HepG2 (cell line): ENCODE measurements around the gene OPRL1. TPM values are rescaled to one million over a fixed set of nuclear protein-coding genes. Genes with fewer than 3 reads are reported as not detected.

Experiments
- ATF7 ChIP-seq, 2 experiments: fragments of 450-650 bp in 1 of 2; sonication (generic) in 1 of 2; formaldehyde crosslinking in 1 of 2; IDR thresholded peaks; 2 replicates each; pipeline versions ENCODE4 v1.4.0 to v1.6.1; 2016 to 2020; ENCODE audit warnings: antibody characterized with exemption in 1 of 2, mild to moderate bottlenecking in 1 of 2, missing genetic modification reagents in 1 of 2
- CEBPZ ChIP-seq: IDR thresholded peaks from 2 replicates; pipeline ENCODE4 v1.6.1; 2012; ENCODE audit warnings: low read length, improper control_type of control experiment
- FOXA3 ChIP-seq: IDR thresholded peaks from 2 replicates; pipeline ENCODE4 v1.6.1; 2016; ENCODE audit warnings: missing genetic modification reagents, missing compliant biosample characterization
- FOXP1 ChIP-seq, 2 experiments: fragments of 450-650 bp in 1 of 2; IDR thresholded peaks; 2 replicates each; pipeline ENCODE4 v1.6.1; 2017 to 2018; ENCODE audit warnings: antibody characterized with exemption in 1 of 2
- HBP1 ChIP-seq: IDR thresholded peaks from 2 replicates; pipeline ENCODE4 v1.6.1; 2016; ENCODE audit warnings: low read depth, control low read depth
- HOXA9 ChIP-seq: sonication (generic); formaldehyde crosslinking; IDR thresholded peaks from 2 replicates; pipeline ENCODE4 v1.8.1; 2022; ENCODE audit warnings: missing genetic modification reagents, mild to moderate bottlenecking, moderate library complexity, borderline replicate concordance
- KMT2B ChIP-seq: IDR thresholded peaks from 2 replicates; pipeline ENCODE4 v1.6.1; 2016; ENCODE audit warnings: missing genetic modification reagents, missing compliant biosample characterization
- NR2F1 ChIP-seq, 2 experiments: fragments of 450-650 bp in 1 of 2; formaldehyde crosslinking in 1 of 2; IDR thresholded peaks; 2 replicates each; pipeline versions ENCODE4 v1.5.0 to v1.6.1; 2016 to 2020; ENCODE audit warnings: mild to moderate bottlenecking in 1 of 2, missing compliant biosample characterization in 1 of 2, missing genetic modification reagents in 1 of 2, moderate library complexity in 1 of 2
- PITX1 ChIP-seq: sonication (generic); formaldehyde crosslinking; IDR thresholded peaks from 2 replicates; pipeline ENCODE4 v1.5.1; 2020; ENCODE audit warnings: mild to moderate bottlenecking, missing genetic modification reagents
- REL ChIP-seq: sonication (generic); formaldehyde crosslinking; conservative IDR thresholded peaks from 2 replicates; pipeline ENCODE4 v1.8.0; 2022; ENCODE audit warnings: mild to moderate bottlenecking, missing genetic modification reagents, moderate library complexity
- SRSF4 ChIP-seq: fragments of 200-400 bp; formaldehyde crosslinking; IDR thresholded peaks from one replicate; pipeline ENCODE4 v1.6.1; 2018; ENCODE audit warnings: mild to moderate bottlenecking, low read depth, low read length, moderate library complexity; ENCODE audit not compliant: poor library complexity, severe bottlenecking
- TAF1 ChIP-seq: sonication (generic); formaldehyde crosslinking; IDR thresholded peaks from 2 replicates; pipeline ENCODE4 v1.4.0; 2020; ENCODE audit warnings: missing genetic modification reagents
- ZC3H13 ChIP-seq: sonication (generic); formaldehyde crosslinking; IDR thresholded peaks from 2 replicates; pipeline ENCODE4 v1.8.1; 2023; ENCODE audit warnings: mild to moderate bottlenecking, missing genetic modification reagents, moderate library complexity
- ZHX1 ChIP-seq: sonication (generic); formaldehyde crosslinking; IDR thresholded peaks from 2 replicates; pipeline ENCODE4 v1.8.1; 2022; ENCODE audit warnings: low read depth, mild to moderate bottlenecking, missing genetic modification reagents
- polyA plus RNA-seq, 8 experiments: library from polyadenylated mRNA; depleted of rRNA in 3 of 8; stranded (reverse) in 7 of 8; unstranded in 1 of 8; fragments of >200 nt; fragmentation: Illumina TruSeq in 4 of 8; extraction: Trizol in 4 of 8; gene quantifications; 2 replicates each; pipeline versions ENCODE4 v1.2.1 to v1.2.3, GENCODE V29; 2011 to 2016; ENCODE audit warnings: low read depth in 4 of 8, missing spikeins in 1 of 8, mixed read lengths in 1 of 8; ENCODE audit not compliant: insufficient read depth in 1 of 8
- total RNA-seq, 5 experiments: library from RNA; depleted of rRNA; stranded (reverse); fragments of >200 nt; fragmentation: Illumina TruSeq; extraction: Trizol; gene quantifications; 2 replicates each; pipeline ENCODE4 v1.2.3, GENCODE V29; 2016; ENCODE audit warnings: low read depth in 1 of 5
- TF ChIP-seq, protein P1 (sequence below): sonication (generic); formaldehyde crosslinking; IDR thresholded peaks from 2 replicates; pipeline ENCODE4 v1.8.0; 2022; ENCODE audit warnings: mild to moderate bottlenecking, missing genetic modification reagents, borderline replicate concordance
- TF ChIP-seq, protein P2 (sequence below): sonication (generic); formaldehyde crosslinking; IDR thresholded peaks from 2 replicates; pipeline ENCODE4 v1.8.1; 2023; ENCODE audit warnings: mild to moderate bottlenecking, missing genetic modification reagents
- TF ChIP-seq, protein P3 (sequence below): sonication (generic); formaldehyde crosslinking; IDR thresholded peaks from 2 replicates; pipeline ENCODE4 v1.5.0; 2020; ENCODE audit warnings: missing genetic modification reagents

The OPRL1 gene
- total and polyA plus RNA-seq, 2 of the 13 experiments (the other 11 are each of a cell fraction or from before 2014, with no cell fraction given): 0.35 to 0.71 TPM

DNA sequence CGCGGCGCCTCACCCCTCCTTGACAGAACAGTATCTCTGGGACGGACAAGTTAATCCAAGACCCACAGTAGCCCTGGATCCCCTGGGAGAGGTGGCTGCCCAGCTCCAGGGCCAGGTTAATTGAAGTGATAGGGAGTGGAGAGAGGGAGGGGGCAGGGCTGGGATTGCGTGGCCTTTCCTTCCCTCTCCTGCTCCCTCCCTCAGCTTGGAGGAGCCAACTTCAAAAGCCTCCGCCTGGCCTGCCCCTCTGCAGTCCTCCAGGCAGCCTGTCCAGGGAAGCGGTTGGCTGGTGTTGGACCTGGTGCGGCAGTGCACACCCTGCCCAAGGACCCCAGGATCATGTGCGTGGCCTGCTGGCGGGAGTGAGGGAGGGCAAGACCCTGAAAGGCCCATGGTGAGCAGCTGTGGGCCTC lies 43.9 kb upstream of the OPRL1 start, which contains the start of gene C20orf204 (continued):
- TF ChIP-seq CEBPZ: no peak
- peak; percentile 48; the same call in 1 of the 2 replicates for TF ChIP-seq HOXA9 (CRISPR knock-in tag)
- 0 out of 2 replicates have a peak, but pooled peaks have one; percentile 10 for TF ChIP-seq HBP1 (CRISPR knock-in tag)
- TF ChIP-seq, protein P1, sequence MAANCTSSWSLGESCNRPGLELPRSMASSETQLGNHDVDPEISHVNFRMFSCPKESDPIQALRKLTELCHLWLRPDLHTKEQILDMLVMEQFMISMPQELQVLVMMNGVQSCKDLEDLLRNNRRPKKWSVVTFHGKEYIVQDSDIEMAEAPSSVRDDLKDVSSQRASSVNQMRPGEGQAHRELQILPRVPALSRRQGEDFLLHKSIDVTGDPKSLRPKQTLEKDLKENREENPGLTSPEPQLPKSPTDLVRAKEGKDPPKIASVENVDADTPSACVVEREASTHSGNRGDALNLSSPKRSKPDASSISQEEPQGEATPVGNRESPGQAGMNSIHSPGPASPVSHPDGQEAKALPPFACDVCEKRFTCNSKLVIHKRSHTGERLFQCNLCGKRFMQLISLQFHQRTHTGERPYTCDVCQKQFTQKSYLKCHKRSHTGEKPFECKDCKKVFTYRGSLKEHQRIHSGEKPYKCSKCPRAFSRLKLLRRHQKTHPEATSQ: no peak
- no peak for TF ChIP-seq KMT2B (CRISPR knock-in tag)
- TF ChIP-seq FOXA3 (CRISPR knock-in tag): peak; percentile 61
- peak in 1 of 2 experiments; percentile 39; a peak in 1 of 4 replicates for TF ChIP-seq NR2F1 (CRISPR knock-in tag; IDR thresholded peaks at IDR 0.05)
- TF ChIP-seq TAF1: peak; percentile 80; the same call in 1 of the 2 replicates
- TF ChIP-seq REL: peak; percentile 96; the same call in 1 of the 2 replicates
- TF ChIP-seq, protein P2, sequence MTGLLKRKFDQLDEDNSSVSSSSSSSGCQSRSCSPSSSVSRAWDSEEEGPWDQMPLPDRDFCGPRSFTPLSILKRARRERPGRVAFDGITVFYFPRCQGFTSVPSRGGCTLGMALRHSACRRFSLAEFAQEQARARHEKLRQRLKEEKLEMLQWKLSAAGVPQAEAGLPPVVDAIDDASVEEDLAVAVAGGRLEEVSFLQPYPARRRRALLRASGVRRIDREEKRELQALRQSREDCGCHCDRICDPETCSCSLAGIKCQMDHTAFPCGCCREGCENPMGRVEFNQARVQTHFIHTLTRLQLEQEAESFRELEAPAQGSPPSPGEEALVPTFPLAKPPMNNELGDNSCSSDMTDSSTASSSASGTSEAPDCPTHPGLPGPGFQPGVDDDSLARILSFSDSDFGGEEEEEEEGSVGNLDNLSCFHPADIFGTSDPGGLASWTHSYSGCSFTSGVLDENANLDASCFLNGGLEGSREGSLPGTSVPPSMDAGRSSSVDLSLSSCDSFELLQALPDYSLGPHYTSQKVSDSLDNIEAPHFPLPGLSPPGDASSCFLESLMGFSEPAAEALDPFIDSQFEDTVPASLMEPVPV (CRISPR knock-in tag): peak; percentile 44; the same call in 1 of the 2 replicates
- no peak for TF ChIP-seq ATF7 (IDR thresholded peaks at IDR 0.05)
- TF ChIP-seq ATF7 (CRISPR knock-in tag; IDR thresholded peaks at IDR 0.05): peak; percentile 39
- TF ChIP-seq, protein P3, sequence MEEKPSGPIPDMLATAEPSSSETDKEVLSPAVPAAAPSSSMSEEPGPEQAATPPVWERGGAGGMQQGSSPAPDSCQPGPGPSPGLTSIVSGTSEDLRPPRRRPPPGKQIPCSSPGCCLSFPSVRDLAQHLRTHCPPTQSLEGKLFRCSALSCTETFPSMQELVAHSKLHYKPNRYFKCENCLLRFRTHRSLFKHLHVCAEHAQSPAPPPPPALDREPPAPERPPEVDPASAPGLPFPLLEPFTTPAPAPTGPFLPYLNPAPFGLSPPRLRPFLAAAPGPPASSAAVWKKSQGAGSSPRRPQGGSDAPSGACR: peak; percentile 98
- TF ChIP-seq SRSF4: no peak
- TF ChIP-seq FOXP1 (IDR thresholded peaks at IDR 0.05): no peak
- no peak for TF ChIP-seq FOXP1 (CRISPR knock-in tag; IDR thresholded peaks at IDR 0.05)
- no peak for TF ChIP-seq ZHX1 (CRISPR knock-in tag)
- TF ChIP-seq PITX1 (CRISPR knock-in tag): peak; percentile 49
- peak; percentile 100 for TF ChIP-seq ZC3H13 (CRISPR knock-in tag)
